COLO829 (cell line): Measurements from ENCODE around the gene BICRA.
"Not testable (repeated sequence)": the region's sequence is repeated elsewhere in the genome, so short reads cannot be mapped to it uniquely, and the experiment has no call there.

ENCODE experiments used
- DNase-seq: peaks from one replicate; pipeline ENCODE4 v3.0.0; 2012; ENCODE audit warnings: low spot score

Gene BICRA

GRCh38 chr19:47608969-47609905, at the start of gene BICRA:
TSS of gene BICRA (plus strand) at chr19:47609134. CDS start at chr19:47673575, 64,441 bp downstream.
- peak; percentile 57 for DNase-seq

- DNase-seq: no peak
Observed at GRCh38 chr19:47560999-47561398, 47.9 kb upstream of the BICRA start.

GRCh38 chr19:47561440-47562057, 47.4 kb upstream of the BICRA start:
- no peak for DNase-seq

GRCh38 chr19:47564081-47564480, 44.9 kb upstream of the BICRA start:
- no peak for DNase-seq

- no peak for DNase-seq
Observed at GRCh38 chr19:47569331-47569730, 39.6 kb upstream of the BICRA start.

- no peak for DNase-seq
Observed at GRCh38 chr19:47572635-47573034, 36.3 kb upstream of the BICRA start.

- no peak for DNase-seq
Observed at GRCh38 chr19:47573071-47574026, 35.6 kb upstream of the BICRA start, which contains the start of gene ZNF541. TSS of gene ZNF541 (minus strand) at chr19:47573148. CDS start at chr19:47555856, 17,292 bp downstream.

- DNase-seq: no peak
Observed at GRCh38 chr19:47580397-47580796, 28.5 kb upstream of the BICRA start.

GRCh38 chr19:47581605-47582319, 27.2 kb upstream of the BICRA start:
- DNase-seq: no peak

GRCh38 chr19:47582320-47582909, 26.5 kb upstream of the BICRA start:
- peak; percentile 63 for DNase-seq

- not testable (repeated sequence) for DNase-seq
Observed at GRCh38 chr19:47583161-47583560, 25.8 kb upstream of the BICRA start.

GRCh38 chr19:47587295-47587694, 21.6 kb upstream of the BICRA start:
- no peak for DNase-seq

- DNase-seq: peak; percentile 86
Observed at GRCh38 chr19:47589824-47590223, 19.1 kb upstream of the BICRA start.

- no peak for DNase-seq
Observed at GRCh38 chr19:47593860-47594259, 15.1 kb upstream of the BICRA start.

GRCh38 chr19:47595944-47596343, 13.0 kb upstream of the BICRA start:
- DNase-seq: no peak

- peak; percentile 94 for DNase-seq
Observed at GRCh38 chr19:47598407-47599349, 10.3 kb upstream of the BICRA start.

- DNase-seq: not testable (repeated sequence)
Observed at GRCh38 chr19:47599671-47600245, 9.2 kb upstream of the BICRA start.

- DNase-seq: peak; percentile 100
Observed at GRCh38 chr19:47600246-47601179, 8.4 kb upstream of the BICRA start.
